DOHH2 (cell line): ENCODE data around the gene CHP1.
"Not testable (repeated sequence)": the region's sequence is repeated elsewhere in the genome, so short reads cannot be mapped to it uniquely, and the experiment has no call there.

Source experiments
- EZH2phosphoT487 ChIP-seq: fragments of 200-600 bp; sonication (generic); IDR thresholded peaks from 2 replicates; pipeline ENCODE4 v1.6.1; 2017; ENCODE audit warnings: borderline replicate concordance, mild to moderate bottlenecking, antibody characterized with exemption, low read length, moderate library complexity, mixed read lengths
- TF ChIP-seq, protein P1 (sequence below): fragments of 200-600 bp; sonication (generic); IDR thresholded peaks from one replicate; pipeline ENCODE4 v1.5.1; 2014; ENCODE audit warnings: antibody characterized with exemption, mild to moderate bottlenecking, low read depth, low read length; ENCODE audit not compliant: poor library complexity, severe bottlenecking

DNA sequence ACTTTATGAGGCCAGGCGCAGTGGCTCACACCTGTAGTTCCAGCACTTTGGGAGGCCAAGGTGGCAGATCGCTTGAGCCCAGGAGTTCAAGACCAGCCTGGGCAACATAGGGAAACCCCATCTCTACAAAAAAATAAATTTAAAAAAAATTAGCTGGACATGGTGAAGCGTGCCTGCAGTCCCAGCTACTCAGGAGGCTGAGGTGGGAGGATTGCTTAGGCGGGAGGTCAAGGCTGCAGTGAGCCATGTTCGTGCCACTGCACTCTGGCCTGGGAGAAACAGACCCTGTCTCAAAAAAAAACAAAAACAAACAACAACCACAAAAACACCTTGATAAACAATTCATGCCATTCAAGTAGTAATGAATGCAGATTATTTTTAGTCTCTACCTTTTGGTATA lies 4.2 kb downstream of the CHP1 start:
- TF ChIP-seq, protein P1, sequence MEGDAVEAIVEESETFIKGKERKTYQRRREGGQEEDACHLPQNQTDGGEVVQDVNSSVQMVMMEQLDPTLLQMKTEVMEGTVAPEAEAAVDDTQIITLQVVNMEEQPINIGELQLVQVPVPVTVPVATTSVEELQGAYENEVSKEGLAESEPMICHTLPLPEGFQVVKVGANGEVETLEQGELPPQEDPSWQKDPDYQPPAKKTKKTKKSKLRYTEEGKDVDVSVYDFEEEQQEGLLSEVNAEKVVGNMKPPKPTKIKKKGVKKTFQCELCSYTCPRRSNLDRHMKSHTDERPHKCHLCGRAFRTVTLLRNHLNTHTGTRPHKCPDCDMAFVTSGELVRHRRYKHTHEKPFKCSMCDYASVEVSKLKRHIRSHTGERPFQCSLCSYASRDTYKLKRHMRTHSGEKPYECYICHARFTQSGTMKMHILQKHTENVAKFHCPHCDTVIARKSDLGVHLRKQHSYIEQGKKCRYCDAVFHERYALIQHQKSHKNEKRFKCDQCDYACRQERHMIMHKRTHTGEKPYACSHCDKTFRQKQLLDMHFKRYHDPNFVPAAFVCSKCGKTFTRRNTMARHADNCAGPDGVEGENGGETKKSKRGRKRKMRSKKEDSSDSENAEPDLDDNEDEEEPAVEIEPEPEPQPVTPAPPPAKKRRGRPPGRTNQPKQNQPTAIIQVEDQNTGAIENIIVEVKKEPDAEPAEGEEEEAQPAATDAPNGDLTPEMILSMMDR = not testable (repeated sequence)
- not testable (repeated sequence) for TF ChIP-seq EZH2phosphoT487
